ENCODE measurements around the gene PKMYT1.

The PKMYT1 gene

GRCh38 chr16:2979669-2980226 lies 498 bp downstream of the PKMYT1 start:
- DNase-seq (ENCODE audit: low read depth): peak; percentile 10
- H3K4me3 ChIP-seq (ENCODE audit: low read depth, low read length): peak overlapping the region; percentile 85
- no peak for TF ChIP-seq CTCF (conservative IDR thresholded peaks at IDR 0.05; ENCODE audit: low read depth, low read length)

- no peak for TF ChIP-seq CTCF (conservative IDR thresholded peaks at IDR 0.05; ENCODE audit: low read depth, low read length)
- no peak for DNase-seq (ENCODE audit: low read depth)
Measured at GRCh38 chr16:2977440-2977839, 2.8 kb downstream of the PKMYT1 start.

GRCh38 chr16:2976673-2977072 lies 3.6 kb downstream of the PKMYT1 start:
- DNase-seq (ENCODE audit: low read depth): no peak
- TF ChIP-seq CTCF (conservative IDR thresholded peaks at IDR 0.05; ENCODE audit: low read depth, low read length): no peak
- H3K4me3 ChIP-seq (ENCODE audit: low read depth, low read length): no peak overlapping the region

More at GRCh38 chr16:2977440-2977839, 2.8 kb downstream of the PKMYT1 start:
- no peak overlapping the region for H3K4me3 ChIP-seq (ENCODE audit: low read depth, low read length)

GRCh38 chr16:2976201-2976600 lies 4.0 kb downstream of the PKMYT1 start:
- DNase-seq (ENCODE audit: low read depth): no peak
- H3K4me3 ChIP-seq (ENCODE audit: low read depth, low read length): no peak overlapping the region
- TF ChIP-seq CTCF (conservative IDR thresholded peaks at IDR 0.05; ENCODE audit: low read depth, low read length): no peak

- no peak for TF ChIP-seq CTCF (conservative IDR thresholded peaks at IDR 0.05; ENCODE audit: low read depth, low read length)
- no peak overlapping the region for H3K4me3 ChIP-seq (ENCODE audit: low read depth, low read length)
- no peak for DNase-seq (ENCODE audit: low read depth)
Measured at GRCh38 chr16:2975161-2975795, 5.0 kb downstream of the PKMYT1 start.

GRCh38 chr16:2974319-2975056 lies 5.8 kb downstream of the PKMYT1 start:
- TF ChIP-seq CTCF (conservative IDR thresholded peaks at IDR 0.05; ENCODE audit: low read depth, low read length): no peak
- no peak overlapping the region for H3K4me3 ChIP-seq (ENCODE audit: low read depth, low read length)
- DNase-seq (ENCODE audit: low read depth): no peak
